HepG2 (cell line): ENCODE measurements around the gene MMP28. TPM values are rescaled to one million over a fixed set of nuclear protein-coding genes. Genes with fewer than 3 reads are reported as not detected.

Experiments
- ATAC-seq: fragments of 200-7000 bp; cut with Tn5 transposase; 3 replicates; pipeline ENCODE4 v1.9.1; 2020; ENCODE audit warnings: mild to moderate bottlenecking, moderate library complexity
- BruUV-seq: library from RNA; stranded (reverse); fragments of 400-500 nt; replicated peaks from 2 replicates; lab custom pipeline; 2021; lab: Mats Ljungman, UMichigan
- CTCF ChIA-PET: fragments of 300-600 bp; formaldehyde crosslinking; extraction: SDS; loops from one replicate; lab custom pipeline; 2021; ENCODE audit warnings: low total read pairs, inconsistent platforms, low intra/inter-chr PET ratio; lab: Yijun Ruan, JAX
- POLR2A ChIA-PET: fragments of 350-600 bp; sonication (Branson Sonifier 250); formaldehyde crosslinking; loops from one replicate; lab custom pipeline; 2020; ENCODE audit warnings: antibody characterized with exemption, inconsistent platforms; lab: Yijun Ruan, JAX
- DNase-seq: peaks from one replicate; pipeline ENCODE4 v3.0.0-alpha.2; 2015; ENCODE audit warnings: low spot score
- FAIRE-seq: peaks from 3 replicates; lab custom pipeline; 2011; peaks lifted over from hg19 to GRCh38; lab: Jason Lieb, UNC
- H2AFZ ChIP-seq: one replicate; pipeline ENCODE4 v1.6.1; 2011; ENCODE audit warnings: low read length, inconsistent platforms
- H3K27ac ChIP-seq: fragments of 300-600 bp; 3 replicates; pipeline ENCODE4 v1.8.0; 2011; ENCODE audit warnings: mixed run types, mild to moderate bottlenecking, mixed read lengths, low read length, inconsistent platforms; ENCODE audit not compliant: insufficient read depth; ENCODE audit errors: extremely low read length
- H3K27me3 ChIP-seq, 2 experiments: fragments of 200-600 bp in 1 of 2; 2 replicates in 1 of 2; 3 replicates in 1 of 2; pipeline versions ENCODE4 v1.6.0 to v1.8.0; 2011; ENCODE audit warnings: low read length in 2 of 2, mild to moderate bottlenecking in 2 of 2, moderate library complexity in 2 of 2, inconsistent platforms in 1 of 2; ENCODE audit not compliant: insufficient read depth in 2 of 2, control insufficient read depth in 1 of 2
- H3K36me3 ChIP-seq, 2 experiments: fragments of 200-600 bp in 1 of 2; replicated peaks in 1 of 2; 2 replicates in 1 of 2; 3 replicates in 1 of 2; pipeline versions ENCODE4 v1.5.1 to v1.8.0; 2011; ENCODE audit warnings: low read length in 2 of 2, inconsistent platforms in 1 of 2; ENCODE audit not compliant: insufficient read depth in 2 of 2, control insufficient read depth in 1 of 2
- H3K4me1 ChIP-seq: 2 replicates; pipeline ENCODE4 v1.5.1; 2012; ENCODE audit warnings: low read length, inconsistent platforms; ENCODE audit not compliant: insufficient read depth
- H3K4me2 ChIP-seq: 2 replicates; pipeline ENCODE4 v1.6.0; 2011; ENCODE audit warnings: low read depth, low read length, inconsistent platforms
- H3K4me3 ChIP-seq, 3 experiments: fragments of 200-600 bp in 1 of 3; sonication (generic), shearing (Covaris generic) in 1 of 3; replicated peaks in 1 of 3; 2 replicates each; pipeline ENCODE4 v1.5.1; 2011 to 2016; ENCODE audit warnings: low read length in 3 of 3, inconsistent platforms in 2 of 3, low read depth in 2 of 3, mild to moderate bottlenecking in 2 of 3, control low read depth in 1 of 3, mixed read lengths in 1 of 3; ENCODE audit not compliant: insufficient read depth in 1 of 3
- H3K79me2 ChIP-seq: one replicate; pipeline ENCODE4 v1.6.1; 2011; ENCODE audit warnings: low read length, inconsistent platforms; ENCODE audit not compliant: insufficient read depth
- H3K9ac ChIP-seq: 2 replicates; pipeline ENCODE4 v1.6.0; 2011; ENCODE audit warnings: mild to moderate bottlenecking, low read depth, low read length, inconsistent platforms; ENCODE audit not compliant: insufficient read depth
- H3K9me3 ChIP-seq: 2 replicates; pipeline ENCODE4 v1.5.1; 2012; ENCODE audit warnings: mild to moderate bottlenecking, low read length
- H4K20me1 ChIP-seq: 2 replicates; pipeline ENCODE4 v1.6.0; 2011; ENCODE audit warnings: inconsistent platforms, mild to moderate bottlenecking, low read length, moderate library complexity; ENCODE audit not compliant: insufficient read depth
- AGO2 ChIP-seq: fragments of 200-400 bp; formaldehyde crosslinking; optimal IDR thresholded peaks from 2 replicates; pipeline ENCODE3; 2017; ENCODE audit warnings: mild to moderate bottlenecking, low read depth, low read length, moderate library complexity
- ATF1 ChIP-seq: IDR thresholded peaks from 2 replicates; pipeline ENCODE4 v1.6.1; 2016; ENCODE audit warnings: mild to moderate bottlenecking, control low read depth
- BRCA1 ChIP-seq: sonication (generic); formaldehyde crosslinking; IDR thresholded peaks from 2 replicates; pipeline ENCODE4 v1.4.0; 2020; ENCODE audit warnings: missing genetic modification reagents
- CBX5 ChIP-seq: sonication (generic); formaldehyde crosslinking; IDR thresholded peaks from 2 replicates; pipeline ENCODE4 v1.4.0; 2020; ENCODE audit warnings: missing genetic modification reagents, borderline replicate concordance
- CCAR2 ChIP-seq: fragments of 200-400 bp; formaldehyde crosslinking; optimal IDR thresholded peaks from 2 replicates; pipeline ENCODE3; 2018; ENCODE audit warnings: low read depth, mild to moderate bottlenecking, low read length, moderate library complexity
- CTCF ChIP-seq: sonication (generic); formaldehyde crosslinking; IDR thresholded peaks from 2 replicates; pipeline ENCODE4 v1.5.0; 2020; ENCODE audit warnings: mild to moderate bottlenecking, missing genetic modification reagents, moderate library complexity
- KAT8 ChIP-seq: IDR thresholded peaks from 2 replicates; pipeline ENCODE4 v1.6.1; 2016; ENCODE audit warnings: missing genetic modification reagents, missing compliant biosample characterization
- MYNN ChIP-seq: sonication (generic); formaldehyde crosslinking; IDR thresholded peaks from 2 replicates; pipeline ENCODE4 v1.4.0; 2020; ENCODE audit warnings: mild to moderate bottlenecking, low read depth, missing genetic modification reagents
- PCBP1 ChIP-seq: fragments of 200-400 bp; formaldehyde crosslinking; IDR thresholded peaks from 2 replicates; pipeline ENCODE4 v1.6.1; 2017; ENCODE audit warnings: mild to moderate bottlenecking, low read depth, low read length, borderline replicate concordance
- RBFOX2 ChIP-seq: fragments of 200-400 bp; formaldehyde crosslinking; IDR thresholded peaks from 2 replicates; pipeline ENCODE4 v1.6.1; 2017; ENCODE audit warnings: low read depth, mild to moderate bottlenecking, low read length
- SMC3 ChIP-seq: IDR thresholded peaks from 2 replicates; pipeline ENCODE4 v1.6.1; 2011; ENCODE audit warnings: low read length, improper control_type of control experiment
- STAG1 ChIP-seq: sonication (generic); formaldehyde crosslinking; IDR thresholded peaks from 2 replicates; pipeline ENCODE4 v1.4.0; 2020; ENCODE audit warnings: missing genetic modification reagents
- ZBTB26 ChIP-seq: IDR thresholded peaks from 2 replicates; pipeline ENCODE4 v1.6.1; 2016; ENCODE audit warnings: missing compliant biosample characterization, missing genetic modification reagents, borderline replicate concordance
- ZFP36 ChIP-seq: fragments of 150-350 bp; IDR thresholded peaks from 2 replicates; pipeline ENCODE4 v1.6.1; 2018; ENCODE audit warnings: borderline replicate concordance, low read length, low read depth; ENCODE audit not compliant: partially characterized antibody
- ZNF180 ChIP-seq: sonication (generic); formaldehyde crosslinking; IDR thresholded peaks from 2 replicates; pipeline ENCODE4 v1.4.0; 2020; ENCODE audit warnings: low read depth, missing genetic modification reagents, borderline replicate concordance
- ZNF234 ChIP-seq: sonication (generic); formaldehyde crosslinking; conservative IDR thresholded peaks from 2 replicates; pipeline ENCODE4 v1.5.1; 2020; ENCODE audit warnings: mild to moderate bottlenecking, missing genetic modification reagents
- ZNF572 ChIP-seq: sonication (generic); formaldehyde crosslinking; IDR thresholded peaks from 2 replicates; pipeline ENCODE4 v1.5.1; 2020; ENCODE audit warnings: mild to moderate bottlenecking, missing genetic modification reagents
- ZNF749 ChIP-seq: sonication (generic); formaldehyde crosslinking; IDR thresholded peaks from 2 replicates; pipeline ENCODE4 v1.8.0; 2022; ENCODE audit warnings: mild to moderate bottlenecking, missing genetic modification reagents, moderate library complexity, borderline replicate concordance
- WGBS: methylation state at CpG from one replicate; pipeline ENCODE4 v1.1.6; 2017; ENCODE audit warnings: low lambda C conversion rate; 5-methylcytosine and 5-hydroxymethylcytosine counted together
- in situ Hi-C: cut with HindIII; loops from 2 replicates; pipeline ENCODE4 v1.10.0; 2017; ENCODE audit warnings: low pct_unique_long_range_greater_than_20kb; ENCODE audit not compliant: extremely low pct_ligation_motif_present
- intact Hi-C: fragments of 100-400 bp; cut with micrococcal nuclease; formaldehyde crosslinking; loops from one replicate; pipeline ENCODE4 v1.10.0; 2022; ENCODE audit not compliant: unreplicated experiment
- polyA plus RNA-seq, 8 experiments: library from polyadenylated mRNA; depleted of rRNA in 3 of 8; stranded (reverse) in 7 of 8; unstranded in 1 of 8; fragments of >200 nt; fragmentation: Illumina TruSeq in 4 of 8; extraction: Trizol in 4 of 8; gene quantifications; 2 replicates each; pipeline versions ENCODE4 v1.2.1 to v1.2.3, GENCODE V29; 2011 to 2016; ENCODE audit warnings: low read depth in 4 of 8, missing spikeins in 1 of 8, mixed read lengths in 1 of 8; ENCODE audit not compliant: insufficient read depth in 1 of 8
- total RNA-seq, 5 experiments: library from RNA; depleted of rRNA; stranded (reverse); fragments of >200 nt; fragmentation: Illumina TruSeq; extraction: Trizol; gene quantifications; 2 replicates each; pipeline ENCODE4 v1.2.3, GENCODE V29; 2016; ENCODE audit warnings: low read depth in 1 of 5

MMP28 gene
- total and polyA plus RNA-seq, 2 of the 13 experiments (the other 11 are each of a cell fraction or from before 2014, with no cell fraction given), result not detected

DNA sequence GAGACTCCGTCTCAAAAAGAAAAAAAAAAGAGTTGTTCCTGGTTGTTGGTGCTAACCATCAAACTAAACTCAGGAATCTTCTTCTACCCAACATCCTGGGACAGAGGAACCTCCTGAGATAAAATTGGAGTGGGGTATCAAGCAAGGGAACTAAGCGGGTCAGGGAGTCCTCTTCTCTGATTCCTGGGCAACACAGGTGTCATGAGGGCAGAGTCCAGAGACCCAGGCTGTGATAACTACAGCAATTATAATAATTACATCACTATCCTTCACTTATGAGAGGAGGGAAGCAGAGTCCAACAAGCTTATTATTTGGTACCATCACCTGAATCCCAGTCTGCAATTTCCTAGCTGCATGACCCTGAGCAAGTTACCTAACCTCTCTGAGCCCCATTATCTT, 26.6 kb downstream of the MMP28 start (continued):
- TF ChIP-seq ZBTB26 (CRISPR knock-in tag) (no peak), ZNF572 (CRISPR knock-in tag) (no peak), KAT8 (no peak), CCAR2 (no peak), ATF1 (CRISPR knock-in tag) (no peak), RBFOX2 (no peak), ZNF234 (CRISPR knock-in tag) (no peak), AGO2 (no peak), ZNF749 (CRISPR knock-in tag) (no peak)

GRCh38 chr17:35766903-35767510, 28.4 kb downstream of the MMP28 start:
- no peak for DNase-seq

More at GRCh38 chr17:35766903-35767510, 28.4 kb downstream of the MMP28 start:
- Histone ChIP-seq H3K79me2 (no peaks in the 10 kb centered on the region), H3K27ac (no peak overlapping the region), H3K36me3 (no peaks in the 10 kb centered on the region), H3K4me3 (no peak overlapping the region), H3K9me3 (no peaks in the 10 kb centered on the region), H3K4me2 (no peak overlapping the region), H3K4me1 (peaks cover 18% of the 10 kb centered on the region), H2AFZ (no peak overlapping the region), H3K9ac (no peak overlapping the region), H3K27me3 (peaks cover 3 to 36% of the 10 kb centered on the region in 2 experiments; a peak in 3 of 5 replicates), H4K20me1 (no peaks in the 10 kb centered on the region)
- ATAC-seq, result no peak
- no TSS peak for BruUV-seq
- no peak for TF ChIP-seq ZNF180 (CRISPR knock-in tag)
- TF ChIP-seq CBX5, result no peak
- TF ChIP-seq PCBP1, result no peak
- no peak for TF ChIP-seq MYNN (CRISPR knock-in tag)
- no peak for TF ChIP-seq ZFP36
- TF ChIP-seq STAG1 (CRISPR knock-in tag), result peak; percentile 39
- TF ChIP-seq BRCA1 (CRISPR knock-in tag), result no peak
- peak; percentile 18; the same call in 1 of the 2 replicates for TF ChIP-seq SMC3
- TF ChIP-seq CTCF (CRISPR knock-in tag), result peak; percentile 44; the same call in 1 of the 2 replicates
- no peak for FAIRE-seq
- intact Hi-C loops, result no loop called here
- POLR2A ChIA-PET, result interaction anchor here (1.8 kb wide), 1 partner anchor 42 kb away, joined by 5 read pairs; the partner anchor contains the start of gene TAF15
- CTCF ChIA-PET, result interaction anchor here (1.7 to 2.0 kb wide), 2 partner anchors 38 to 42 kb away, joined by 8 to 13 read pairs; partner anchors contain the start of gene TAF15
- in situ Hi-C loops, result no loop called here
- 0% methylated on average over 7 of the region's 7 CpGs for WGBS
